ENCODE results near the gene MDN1. TPM values are rescaled to one million over a fixed set of nuclear protein-coding genes. Genes with fewer than 3 reads are reported as not detected.

MDN1 gene
- total and polyA plus RNA-seq, 2 of the 8 experiments (the other 6 are each of a cell fraction or from before 2014, with no cell fraction given), result 53.5 to 179 TPM

- Histone ChIP-seq H3K27ac (ENCODE audit: low read depth, low read length) (no peak overlapping the region), H2AFZ (ENCODE audit: low read length) (no peak overlapping the region), H3K4me3 (ENCODE audit: extremely low read depth in 1 of 4, insufficient read depth in 2 of 4, low read depth in 3 of 4, low read length in 4 of 4) (no peak overlapping the region), H4K91ac (replicated peaks; ENCODE audit: insufficient read length, low read length) (peak overlapping the region; percentile 89), H4K5ac (ENCODE audit: insufficient read length, low read depth, low read length) (peak overlapping the region; percentile 55), H3K23me2 (ENCODE audit: low read depth, low read length) (no peaks in the 10 kb centered on the region; the same call in 1 of the 2 replicates), H2BK20ac (ENCODE audit: low read length) (no peak overlapping the region), H3K9me3 (ENCODE audit: insufficient read depth in 2 of 2, low read depth in 1 of 2, low read length in 1 of 2) (no peaks in the 10 kb centered on the region), H2BK120ac (replicated peaks; ENCODE audit: low read depth, low read length) (no peak overlapping the region), H4K8ac (ENCODE audit: extremely low read depth, insufficient read depth, low read length) (peak overlapping the region; percentile 42; the same call in 1 of the 2 replicates), H3K4me2 (ENCODE audit: insufficient read depth in 1 of 2, low read depth in 2 of 2, low read length in 2 of 2) (0 out of 4 replicates have a peak overlapping the region, but pooled peaks of 1 of the 2 experiments have one; percentile 17), H3K79me1 (ENCODE audit: low read depth, low read length) (peaks cover 2% of the 10 kb centered on the region; the same call in 1 of the 2 replicates), H3K56ac (replicated peaks; ENCODE audit: insufficient read length, low read depth, low read length) (no peak overlapping the region), H3K4ac (replicated peaks; ENCODE audit: insufficient read length, low read depth, low read length) (peak overlapping the region; percentile 19), H3K79me2 (ENCODE audit: control insufficient read depth in 1 of 2, insufficient read depth in 2 of 2, low read length in 2 of 2) (peaks cover 0 to 3% of the 10 kb centered on the region in 2 experiments; a peak in 2 of 4 replicates), H3K4me1 (replicated peaks in 1 of 4; ENCODE audit: control insufficient read depth in 3 of 4, insufficient read depth in 4 of 4, low read length in 3 of 4) (peaks cover 22 to 33% (median 25%) of the 10 kb centered on the region in 4 experiments), H3K14ac (ENCODE audit: insufficient read length) (no peak overlapping the region), H4K20me1 (replicated peaks in 1 of 2; ENCODE audit: control insufficient read depth in 1 of 2, insufficient read depth in 2 of 2, low read length in 2 of 2) (peaks cover 0 to 2% of the 10 kb centered on the region in 2 experiments), H3K27me3 (replicated peaks in 1 of 4; ENCODE audit: control insufficient read depth in 3 of 4, extremely low read depth in 1 of 4, insufficient read depth in 3 of 4, low read length in 3 of 4) (no peaks in the 10 kb centered on the region), H2BK15ac (ENCODE audit: low read length) (no peak overlapping the region), H2AK5ac (ENCODE audit: low read depth, low read length) (peak overlapping the region; percentile 43; the same call in 1 of the 2 replicates), H2BK12ac (ENCODE audit: low read depth, low read length) (peak overlapping the region; percentile 70; the same call in 1 of the 2 replicates), H2BK5ac (ENCODE audit: low read depth, low read length) (peak overlapping the region; percentile 86), H3K23ac (ENCODE audit: insufficient read length) (no peak overlapping the region), H3K9ac (replicated peaks in 1 of 4; ENCODE audit: extremely low read depth in 1 of 4, low read depth in 3 of 4, low read length in 3 of 4) (no peak overlapping the region), H3K18ac (ENCODE audit: extremely low read depth, low read length) (0 out of 2 replicates have a peak overlapping the region, but pooled peaks have one; percentile 56), H3K36me3 (ENCODE audit: control insufficient read depth in 2 of 4, insufficient read depth in 4 of 4, low read length in 3 of 4) (peaks cover 27 to 84% (median 58%) of the 10 kb centered on the region in 4 experiments)
- WGBS, 2 experiments (ENCODE audit: extremely low coverage in 1 of 2, insufficient coverage in 1 of 2, insufficient read length in 1 of 2, insufficient replicate concordance in 2 of 2, low coverage in 1 of 2, low lambda C conversion rate in 2 of 2, missing lambda C conversion rate in 1 of 2), result 82% methylated on average over 9 of the region's 9 CpGs; no CpG with 5 or more reads in 1 of the 2 experiments
- no peak for DNase-seq (ENCODE audit: low read depth in 1 of 2, low spot score in 2 of 2)
- ChIA-PET POLR2A (ENCODE audit: partially characterized antibody) (interaction anchor here (0.6 to 2.3 kb wide), 6 partner anchors 10 to 128 kb away, joined by 3 to 10 read pairs (median 3); no protein-coding TSS in a partner anchor), CTCF (ENCODE audit: partially characterized antibody) (interaction anchor here (1.0 kb wide), 2 partner anchors 13 to 260 kb away, joined by 3 read pairs; no protein-coding TSS in a partner anchor)
- FAIRE-seq, result no peak
- TF ChIP-seq SRF (IDR thresholded peaks at IDR 0.05; ENCODE audit: low read depth, low read length), result no peak
- no peak for TF ChIP-seq HDAC2 (IDR thresholded peaks at IDR 0.05; ENCODE audit: borderline replicate concordance in 1 of 2, low read depth in 2 of 2, low read length in 2 of 2)
- no peak for TF ChIP-seq TBP (IDR thresholded peaks at IDR 0.05; ENCODE audit: low read depth, low read length)
- TF ChIP-seq EP300 (IDR thresholded peaks at IDR 0.05; ENCODE audit: borderline replicate concordance in 1 of 2, low read depth in 2 of 2, low read length in 2 of 2), result no peak
- no peak for TF ChIP-seq POU5F1 (IDR thresholded peaks at IDR 0.05; ENCODE audit: low read depth, low read length)
- no peak for TF ChIP-seq JUN (IDR thresholded peaks at IDR 0.05; ENCODE audit: low read depth, low read length)
- TF ChIP-seq KDM5A (IDR thresholded peaks at IDR 0.05; ENCODE audit: low read length), result no peak
- no peak for TF ChIP-seq ASH2L (IDR thresholded peaks at IDR 0.05; ENCODE audit: low read length)
- no peak for TF ChIP-seq EGR1 (IDR thresholded peaks at IDR 0.05; ENCODE audit: borderline replicate concordance, low read depth, low read length)
- no peak for TF ChIP-seq ATF3 (IDR thresholded peaks at IDR 0.05; ENCODE audit: insufficient read depth, low read depth, low read length)
- no peak for TF ChIP-seq YY1 (IDR thresholded peaks at IDR 0.05; ENCODE audit: low read depth, low read length)
- TF ChIP-seq NRF1 (IDR thresholded peaks at IDR 0.05; ENCODE audit: low read depth, low read length), result no peak
Observed at GRCh38 chr6:89692256-89692655, 127.3 kb downstream of the MDN1 start.
